GM18505 (cell line): Measurements from ENCODE around the gene DAP.

Experiments used
- ATAC-seq: cut with Tn5 transposase; IDR thresholded peaks from one replicate; pipeline ENCODE4 v1.9.1; 2021; ENCODE audit not compliant: unreplicated experiment
- POLR2A ChIP-seq: IDR thresholded peaks from 4 replicates; pipeline ENCODE4 v1.6.1; 2011; ENCODE audit warnings: borderline replicate concordance; ENCODE audit not compliant: insufficient read depth, insufficient read length; ENCODE audit errors: extremely low read depth

Gene DAP

DNA sequence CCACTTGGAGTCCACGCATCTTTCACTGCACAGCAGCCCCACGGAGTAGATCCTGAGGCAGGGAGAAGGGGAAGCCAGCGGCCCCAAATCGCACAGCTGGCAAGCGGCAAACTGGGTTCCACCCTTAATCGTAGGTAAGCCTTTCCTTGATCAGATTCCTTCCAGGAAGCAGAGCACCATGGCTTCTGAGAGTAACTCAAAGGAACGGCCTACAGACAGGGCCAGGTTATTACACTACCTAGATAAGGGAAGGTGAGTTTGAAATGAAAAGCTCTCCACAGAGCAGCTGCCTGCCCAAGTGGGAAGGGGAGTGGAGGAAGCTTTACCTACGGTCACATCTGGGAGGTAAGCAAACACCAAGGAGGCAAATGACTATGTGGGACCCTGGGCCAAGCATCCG is 7.9 kb downstream of the DAP start:
- no peak for ATAC-seq
- no peak for TF ChIP-seq POLR2A

DNA sequence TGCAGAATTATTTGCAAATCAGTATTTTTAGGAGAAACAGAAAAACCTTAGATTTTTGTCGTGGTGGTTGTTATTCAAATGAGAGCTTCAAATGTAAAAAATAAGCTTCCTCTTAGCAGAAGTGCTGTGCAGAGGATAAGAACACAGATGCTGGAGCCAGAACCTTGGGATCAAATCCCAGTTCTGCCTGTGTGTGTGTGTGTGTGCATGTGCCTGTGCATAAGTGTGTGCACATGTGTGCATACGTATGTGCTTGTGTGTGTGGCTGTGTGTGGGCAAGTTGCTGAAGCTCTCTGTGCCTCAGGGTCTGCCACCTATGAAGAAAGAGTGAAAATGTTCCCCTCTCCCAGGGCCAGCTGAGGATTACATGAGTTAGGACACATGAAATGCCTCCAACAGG is 8.6 kb downstream of the DAP start:
- TF ChIP-seq POLR2A, result no peak
- no peak for ATAC-seq

DNA sequence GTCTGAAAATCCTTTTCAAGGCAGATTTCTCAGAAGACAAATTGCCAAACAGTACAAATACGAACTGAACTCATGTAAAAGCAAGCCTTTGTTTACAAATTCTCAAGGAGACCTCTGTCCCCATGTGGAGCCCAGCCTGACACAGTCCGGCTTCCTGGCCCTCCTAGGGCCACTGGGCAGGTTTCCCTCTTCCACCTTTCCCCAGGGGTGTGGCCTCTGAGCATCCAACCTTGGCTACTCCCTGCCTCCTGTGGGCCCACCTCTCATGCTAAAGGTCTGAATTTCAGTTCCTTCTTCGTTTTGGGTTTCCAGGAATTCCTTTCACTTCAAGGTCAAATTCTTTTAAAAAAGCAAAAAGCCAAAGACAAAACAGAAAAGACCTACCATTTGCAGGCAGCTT is 10.1 kb downstream of the DAP start:
- no peak for ATAC-seq
- no peak for TF ChIP-seq POLR2A

DNA sequence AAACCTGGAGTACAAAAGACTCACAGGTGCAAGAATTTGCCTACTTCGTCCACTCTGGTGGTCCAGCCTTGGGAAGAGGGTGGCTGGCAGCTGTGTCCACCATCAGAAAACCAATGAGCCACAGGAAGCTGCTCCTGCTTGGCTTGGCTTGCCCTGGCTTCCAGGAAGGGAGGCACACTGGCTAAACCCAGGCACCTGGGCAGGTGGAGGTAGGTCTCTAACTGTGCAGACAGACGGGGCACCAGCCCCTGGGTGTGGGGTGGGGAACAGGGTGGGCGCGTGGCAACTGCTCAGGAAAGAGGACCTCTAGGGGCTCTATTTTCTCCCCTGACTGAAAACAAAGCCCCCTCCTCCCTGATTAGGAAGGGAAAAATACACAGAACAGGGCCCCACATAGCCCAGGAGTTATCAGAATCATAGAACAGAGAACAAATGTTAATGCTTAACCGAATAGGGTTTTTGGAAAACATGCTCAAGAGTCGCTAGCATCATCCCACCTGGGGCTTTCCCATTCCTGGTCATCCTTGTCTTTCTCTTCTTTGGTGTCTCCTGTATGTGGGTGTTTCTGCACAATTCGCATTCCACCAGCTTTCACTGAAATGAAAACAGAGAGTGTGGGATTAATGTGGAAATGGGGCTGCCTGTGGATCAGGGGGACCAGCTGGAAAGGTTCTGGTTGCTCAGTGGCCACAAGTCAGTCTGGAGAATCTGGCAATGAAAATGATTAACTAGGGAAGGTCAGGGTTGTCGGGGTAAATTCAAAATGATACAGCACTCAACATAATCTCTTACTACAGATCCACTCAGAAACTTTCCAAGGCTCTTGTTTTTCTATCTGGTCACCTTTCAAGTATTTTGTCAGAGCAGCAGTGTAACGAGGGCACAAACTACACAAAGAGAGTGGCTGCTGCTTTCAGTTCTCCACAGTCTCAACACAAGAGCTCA is 13.1 kb downstream of the DAP start:
- TF ChIP-seq POLR2A, result no peak
- ATAC-seq, result no peak

DNA sequence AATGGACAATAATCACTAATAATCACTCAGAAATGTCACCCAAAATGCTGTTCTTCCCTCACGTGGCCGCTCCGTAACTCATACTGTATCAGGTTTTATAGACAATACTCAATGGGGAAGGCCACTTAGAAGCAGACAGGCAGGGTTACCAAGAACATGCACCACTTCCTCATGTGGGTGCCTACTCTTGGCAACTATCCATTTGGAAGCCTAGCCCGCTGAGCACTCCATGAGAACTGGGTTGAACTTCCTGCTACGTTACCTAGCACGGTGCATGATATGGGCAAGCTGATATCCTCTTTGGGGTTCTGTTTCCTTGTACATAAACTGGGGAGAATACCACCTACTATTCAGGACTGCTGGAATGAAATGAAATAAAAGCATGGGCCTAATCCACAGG is 14.3 kb downstream of the DAP start:
- no peak for TF ChIP-seq POLR2A
- peak; percentile 42 for ATAC-seq

DNA sequence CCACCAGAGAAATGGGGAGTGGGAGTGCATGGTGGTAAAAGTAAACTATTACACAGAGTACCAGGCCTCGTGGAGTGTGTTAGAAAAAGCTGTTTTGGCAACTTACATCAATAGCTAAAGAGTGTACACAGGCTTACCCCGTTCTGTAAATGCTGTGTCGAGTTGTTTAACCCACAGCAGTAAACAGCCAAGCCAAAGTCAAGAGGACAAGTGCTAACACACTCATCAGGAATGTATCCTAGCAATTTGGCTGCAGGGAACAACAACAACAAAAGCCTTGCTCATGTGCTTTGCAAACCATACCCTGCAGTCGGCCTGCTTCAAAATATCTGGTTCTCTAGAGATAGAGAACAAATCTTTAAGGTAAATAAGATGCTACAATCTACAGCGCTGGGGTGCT is 15.9 kb downstream of the DAP start:
- no peak for TF ChIP-seq POLR2A
- ATAC-seq, result no peak

DNA sequence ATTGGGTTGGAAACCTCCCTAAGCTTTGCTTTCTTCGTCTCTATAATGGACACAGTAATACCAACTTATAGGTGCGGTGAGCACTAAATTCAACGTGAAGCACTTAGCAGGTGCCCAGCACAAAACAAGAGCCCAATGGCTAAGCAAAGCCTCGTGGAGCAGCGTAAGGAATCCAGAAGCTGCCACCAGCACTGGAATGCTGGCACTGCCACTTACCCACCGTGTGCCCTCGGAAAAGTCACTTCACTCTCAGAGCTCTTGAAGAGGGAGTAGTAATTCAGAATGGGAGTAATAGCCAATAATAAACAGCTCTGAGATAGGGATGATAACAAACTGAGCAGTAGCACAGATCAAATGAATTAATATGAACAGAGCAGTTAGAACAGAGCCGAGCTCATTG is 16.4 kb downstream of the DAP start:
- TF ChIP-seq POLR2A, result no peak
- ATAC-seq, result no peak

DNA sequence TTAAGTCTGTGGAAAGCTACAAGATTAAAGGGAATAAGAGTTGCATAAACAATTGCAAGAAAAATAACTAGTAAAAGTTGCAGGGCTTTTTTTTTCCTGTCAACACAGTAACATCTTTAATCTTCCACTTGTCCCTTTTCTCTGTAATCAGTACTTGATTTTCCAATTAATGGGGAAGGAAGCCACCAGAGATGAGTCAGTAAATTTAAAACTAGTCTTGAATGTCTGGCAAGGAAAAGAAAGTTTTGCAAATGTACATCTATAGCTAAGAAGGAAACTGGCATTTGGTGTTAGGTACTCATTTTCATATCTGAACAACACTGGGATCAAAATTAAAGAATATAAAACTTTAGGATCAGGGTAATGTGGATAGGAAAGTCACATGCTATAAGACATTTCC is 17.1 kb downstream of the DAP start:
- TF ChIP-seq POLR2A, result no peak
- ATAC-seq, result no peak

DNA sequence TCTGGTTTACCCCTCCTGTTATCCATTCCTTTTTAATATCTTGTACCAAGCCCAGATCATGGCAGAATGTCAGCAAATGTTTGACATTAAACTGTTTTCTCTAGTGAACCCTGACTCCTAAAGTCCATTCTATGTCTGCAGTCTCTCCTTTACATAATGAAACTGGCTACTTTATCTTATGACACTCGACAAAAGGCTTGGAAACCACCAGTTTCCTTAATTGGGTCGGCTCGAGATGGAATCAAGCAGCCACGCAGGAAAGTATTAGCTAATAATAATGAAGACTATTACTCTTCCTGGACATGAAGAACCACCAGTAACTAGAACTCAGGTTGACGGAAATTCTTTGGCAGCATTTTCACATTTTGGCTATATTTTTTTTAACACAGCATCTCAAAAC is 17.5 kb downstream of the DAP start:
- TF ChIP-seq POLR2A, result no peak
- ATAC-seq, result no peak

DNA sequence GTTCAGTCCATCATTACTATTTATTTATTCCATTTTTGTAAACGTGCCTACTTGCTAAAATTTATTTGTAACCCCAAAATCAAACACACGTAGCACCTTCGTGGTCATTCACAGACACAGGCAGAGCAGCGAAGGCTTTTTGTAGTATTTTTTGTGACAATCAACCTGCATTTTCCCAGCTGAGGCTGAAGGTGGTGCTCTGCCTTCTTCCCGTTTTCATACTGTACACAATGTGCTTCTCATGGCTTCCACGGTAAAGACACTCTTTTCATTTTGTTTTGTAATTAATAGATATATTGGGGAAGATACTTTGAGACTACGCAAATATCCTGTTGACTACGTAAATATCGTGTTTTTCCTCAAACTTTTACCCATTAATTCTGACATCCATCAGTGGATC is 19.4 kb downstream of the DAP start:
- ATAC-seq, result no peak
- TF ChIP-seq POLR2A, result no peak

DNA sequence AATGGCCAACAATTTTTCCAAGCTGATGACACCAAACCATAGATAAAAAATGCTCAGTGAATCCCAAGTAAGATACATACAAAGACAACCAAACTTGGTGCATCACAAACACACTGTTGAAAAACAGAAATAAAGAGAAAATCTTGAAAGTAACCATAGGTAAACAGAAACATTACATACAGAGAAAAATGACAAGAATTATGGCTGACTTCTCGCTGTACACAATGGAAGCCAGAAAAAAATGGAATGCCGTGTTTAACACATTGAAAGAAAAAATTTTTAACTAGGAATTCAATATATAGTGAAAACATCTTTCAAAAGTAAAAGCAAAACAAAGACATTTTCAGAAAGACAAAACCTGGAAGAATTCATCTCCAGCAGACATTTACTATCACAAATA is 20.6 kb downstream of the DAP start:
- no peak for ATAC-seq
- TF ChIP-seq POLR2A, result no peak

DNA sequence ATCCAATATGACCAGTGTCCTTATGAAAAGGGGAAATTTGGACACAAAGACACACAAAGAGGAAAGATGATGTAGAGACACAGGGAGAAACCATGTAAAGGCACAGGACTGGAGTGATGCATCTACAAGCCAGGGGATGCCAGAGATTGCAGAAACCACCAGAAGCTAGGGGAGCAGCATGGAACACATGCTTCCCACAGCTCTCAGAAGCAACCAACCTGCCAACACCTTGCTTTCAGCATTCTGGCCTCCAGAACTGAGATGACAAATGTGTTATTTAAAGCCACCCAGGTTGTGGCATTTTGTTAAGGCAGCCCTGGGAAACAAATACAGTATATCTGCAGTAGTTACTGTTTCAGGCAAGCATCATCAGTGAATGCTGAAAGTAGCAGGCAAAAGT is 23.2 kb downstream of the DAP start:
- no peak for TF ChIP-seq POLR2A
- no peak for ATAC-seq

DNA sequence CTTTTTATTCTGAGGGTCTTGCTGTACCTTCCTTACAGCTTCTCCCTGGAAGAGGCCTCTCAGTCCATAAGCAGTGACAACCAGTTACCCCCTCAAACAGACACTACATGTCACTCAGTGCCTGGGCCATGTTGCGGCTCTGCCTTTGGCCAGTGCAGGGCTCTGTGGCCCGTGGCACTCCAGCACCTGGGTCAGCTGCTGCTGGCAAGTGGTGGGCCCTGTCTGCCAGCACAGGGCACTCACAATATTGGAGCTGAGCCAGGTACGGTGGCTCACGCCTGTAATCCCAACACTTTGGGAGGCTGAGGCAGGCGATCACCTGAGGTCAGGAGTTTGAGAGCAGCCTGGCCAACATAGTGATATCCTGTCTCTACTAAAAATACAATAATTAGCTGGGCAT is 24.2 kb downstream of the DAP start:
- ATAC-seq, result no peak
- no peak for TF ChIP-seq POLR2A

DNA sequence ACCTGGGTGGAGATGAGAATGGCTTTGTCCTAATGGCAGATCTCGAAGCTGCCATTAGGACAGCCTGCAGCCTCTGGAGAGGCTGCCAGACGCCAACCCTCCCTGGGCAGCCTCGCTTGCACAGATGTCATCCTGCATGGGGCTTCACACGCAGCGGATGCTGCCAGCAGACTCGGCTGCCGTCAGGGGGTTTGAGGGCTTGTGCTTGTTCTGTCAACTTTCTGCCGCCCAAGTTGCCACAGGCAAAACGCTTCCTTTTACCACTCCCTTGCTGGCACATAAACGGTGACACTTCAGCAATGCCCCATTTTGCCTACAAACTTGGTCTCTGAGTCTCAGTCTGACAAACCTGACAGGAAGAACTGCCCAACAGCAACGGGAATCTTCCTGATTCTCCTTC is 24.7 kb downstream of the DAP start:
- TF ChIP-seq POLR2A, result no peak
- no peak for ATAC-seq
